HEK293 (cell line): Measurements from ENCODE around the gene REM2.

ENCODE experiments used
- CTCF ChIA-PET: fragments of 350-600 bp; formaldehyde crosslinking; extraction: SDS; loops from one replicate; lab custom pipeline; 2021; ENCODE audit warnings: antibody characterized with exemption; lab: Yijun Ruan, JAX
- POLR2A ChIA-PET: fragments of 300-600 bp; formaldehyde crosslinking; extraction: SDS; loops from one replicate; lab custom pipeline; 2020; ENCODE audit warnings: antibody characterized with exemption, inconsistent platforms; lab: Yijun Ruan, JAX
- H3K27ac ChIP-seq: fragments of 200-500 bp; sonication (Bioruptor generic); 2 replicates; pipeline ENCODE4 v1.5.1; 2014; ENCODE audit warnings: low read depth, low read length, control low read depth, inconsistent platforms; ENCODE audit errors: extremely low read depth
- H3K36me3 ChIP-seq, 2 experiments: fragments of 200-500 bp in 1 of 2; sonication (Bioruptor generic) in 1 of 2; 1 replicate in 1 of 2; 2 replicates in 1 of 2; pipeline ENCODE4 v1.5.1; 2014 to 2017; ENCODE audit warnings: inconsistent platforms in 2 of 2, low read length in 2 of 2; ENCODE audit not compliant: control insufficient read depth in 2 of 2, insufficient read depth in 1 of 2
- H3K4me1 ChIP-seq: fragments of 200-500 bp; sonication (Bioruptor generic); 2 replicates; pipeline ENCODE4 v1.5.1; 2014; ENCODE audit warnings: mild to moderate bottlenecking, low read length, inconsistent platforms; ENCODE audit not compliant: control insufficient read depth, insufficient read depth
- H3K4me3 ChIP-seq: 2 replicates; pipeline ENCODE4 v1.5.1; 2011; ENCODE audit warnings: low read depth, mild to moderate bottlenecking, control low read depth, low read length, moderate library complexity
- H3K9me3 ChIP-seq: fragments of 200-500 bp; sonication (Bioruptor generic); 2 replicates; pipeline ENCODE4 v1.5.1; 2014; ENCODE audit warnings: low read depth, low read length, inconsistent platforms; ENCODE audit not compliant: control insufficient read depth, insufficient read depth
- HOXD13 ChIP-seq: sonication (generic); formaldehyde crosslinking; IDR thresholded peaks from 2 replicates; pipeline ENCODE4 v1.8.0; 2022; ENCODE audit warnings: missing genetic modification reagents, borderline replicate concordance
- KLF10 ChIP-seq: fragments of 450-650 bp; IDR thresholded peaks from 2 replicates; pipeline ENCODE4 v1.5.1; 2018; ENCODE audit warnings: missing biosample characterization, mild to moderate bottlenecking, missing genetic modification characterization
- KLF7 ChIP-seq: fragments of 450-650 bp; formaldehyde crosslinking; IDR thresholded peaks from 2 replicates; pipeline ENCODE4 v1.5.1; 2016; ENCODE audit warnings: missing biosample characterization, missing genetic modification characterization, borderline replicate concordance
- MZF1 ChIP-seq: fragments of 450-650 bp; formaldehyde crosslinking; IDR thresholded peaks from 2 replicates; pipeline ENCODE4 v1.5.1; 2017; ENCODE audit warnings: missing biosample characterization, missing genetic modification characterization, borderline replicate concordance
- SP7 ChIP-seq: fragments of 450-650 bp; formaldehyde crosslinking; IDR thresholded peaks from 2 replicates; pipeline ENCODE4 v1.5.1; 2016; ENCODE audit warnings: missing biosample characterization, missing genetic modification characterization
- ZBTB17 ChIP-seq: fragments of 450-650 bp; formaldehyde crosslinking; IDR thresholded peaks from 2 replicates; pipeline ENCODE4 v1.5.1; 2016; ENCODE audit warnings: missing biosample characterization, missing genetic modification characterization
- ZBTB20 ChIP-seq: fragments of 450-650 bp; formaldehyde crosslinking; IDR thresholded peaks from 2 replicates; pipeline ENCODE4 v1.5.1; 2016; ENCODE audit warnings: missing biosample characterization, missing genetic modification characterization
- ZBTB48 ChIP-seq: fragments of 450-650 bp; formaldehyde crosslinking; IDR thresholded peaks from 2 replicates; pipeline ENCODE4 v1.5.1; 2016; ENCODE audit warnings: missing biosample characterization, missing genetic modification characterization
- ZEB2 ChIP-seq: fragments of 450-650 bp; formaldehyde crosslinking; IDR thresholded peaks from 2 replicates; pipeline ENCODE4 v1.5.1; 2016; ENCODE audit warnings: missing biosample characterization, missing genetic modification characterization
- ZFP37 ChIP-seq: fragments of 450-650 bp; formaldehyde crosslinking; IDR thresholded peaks from 2 replicates; pipeline ENCODE4 v1.5.1; 2016; ENCODE audit warnings: missing biosample characterization, missing genetic modification characterization
- ZFP41 ChIP-seq: fragments of 450-650 bp; formaldehyde crosslinking; IDR thresholded peaks from 2 replicates; pipeline ENCODE4 v1.5.1; 2016; ENCODE audit warnings: missing biosample characterization, missing genetic modification characterization, borderline replicate concordance
- ZNF112 ChIP-seq: fragments of 450-650 bp; formaldehyde crosslinking; IDR thresholded peaks from 2 replicates; pipeline ENCODE4 v1.5.0; 2017; ENCODE audit warnings: missing biosample characterization, missing genetic modification characterization
- ZNF121 ChIP-seq: fragments of 450-650 bp; formaldehyde crosslinking; IDR thresholded peaks from 2 replicates; pipeline ENCODE4 v1.5.1; 2016; ENCODE audit warnings: missing biosample characterization, missing genetic modification characterization
- ZNF157 ChIP-seq: fragments of 450-650 bp; formaldehyde crosslinking; IDR thresholded peaks from 2 replicates; pipeline ENCODE4 v1.5.1; 2016; ENCODE audit warnings: missing biosample characterization, missing genetic modification characterization
- ZNF280C ChIP-seq: fragments of 450-650 bp; formaldehyde crosslinking; IDR thresholded peaks from 2 replicates; pipeline ENCODE4 v1.5.1; 2016; ENCODE audit warnings: missing biosample characterization, missing genetic modification characterization
- ZNF324 ChIP-seq: fragments of 450-650 bp; formaldehyde crosslinking; IDR thresholded peaks from 2 replicates; pipeline ENCODE4 v1.5.1; 2016; ENCODE audit warnings: missing biosample characterization, missing genetic modification characterization
- ZNF426 ChIP-seq: fragments of 450-650 bp; formaldehyde crosslinking; IDR thresholded peaks from 2 replicates; pipeline ENCODE4 v1.5.1; 2017; ENCODE audit warnings: missing biosample characterization, missing genetic modification characterization, mild to moderate bottlenecking, inconsistent platforms, moderate library complexity
- ZNF521 ChIP-seq: fragments of 450-650 bp; formaldehyde crosslinking; IDR thresholded peaks from 2 replicates; pipeline ENCODE4 v1.5.1; 2017; ENCODE audit warnings: missing biosample characterization, mild to moderate bottlenecking, missing genetic modification characterization
- ZNF548 ChIP-seq: fragments of 450-650 bp; formaldehyde crosslinking; IDR thresholded peaks from 2 replicates; pipeline ENCODE4 v1.5.1; 2016; ENCODE audit warnings: missing biosample characterization, missing genetic modification characterization
- ZNF561 ChIP-seq: fragments of 450-650 bp; IDR thresholded peaks from 2 replicates; pipeline ENCODE4 v1.5.1; 2018; ENCODE audit warnings: missing biosample characterization, missing genetic modification characterization, borderline replicate concordance
- ZNF600 ChIP-seq: fragments of 450-650 bp; formaldehyde crosslinking; IDR thresholded peaks from 2 replicates; pipeline ENCODE4 v1.5.1; 2016; ENCODE audit warnings: missing biosample characterization, missing genetic modification characterization
- ZNF624 ChIP-seq: fragments of 450-650 bp; formaldehyde crosslinking; IDR thresholded peaks from 2 replicates; pipeline ENCODE4 v1.5.1; 2017; ENCODE audit warnings: missing biosample characterization, missing genetic modification characterization
- ZNF629 ChIP-seq: fragments of 450-650 bp; formaldehyde crosslinking; IDR thresholded peaks from 2 replicates; pipeline ENCODE4 v1.5.1; 2017; ENCODE audit warnings: missing biosample characterization, missing genetic modification characterization
- ZNF658 ChIP-seq: fragments of 450-650 bp; formaldehyde crosslinking; IDR thresholded peaks from 2 replicates; pipeline ENCODE4; 2016; ENCODE audit warnings: missing biosample characterization, missing genetic modification characterization
- ZNF692 ChIP-seq: fragments of 450-650 bp; formaldehyde crosslinking; IDR thresholded peaks from 2 replicates; pipeline ENCODE4 v1.5.1; 2016; ENCODE audit warnings: missing biosample characterization, missing genetic modification characterization
- ZNF791 ChIP-seq: fragments of 450-650 bp; formaldehyde crosslinking; IDR thresholded peaks from 2 replicates; pipeline ENCODE4 v1.5.1; 2016; ENCODE audit warnings: missing biosample characterization, missing genetic modification characterization
- ZNF837 ChIP-seq: fragments of 450-650 bp; formaldehyde crosslinking; IDR thresholded peaks from 2 replicates; pipeline ENCODE4 v1.5.1; 2016; ENCODE audit warnings: missing biosample characterization, missing genetic modification characterization
- ZSCAN23 ChIP-seq: fragments of 450-650 bp; formaldehyde crosslinking; IDR thresholded peaks from 2 replicates; pipeline ENCODE4 v1.5.1; 2016; ENCODE audit warnings: missing biosample characterization, missing genetic modification characterization
- ZXDB ChIP-seq: fragments of 450-650 bp; formaldehyde crosslinking; IDR thresholded peaks from 2 replicates; pipeline ENCODE4 v1.5.1; 2016; ENCODE audit warnings: missing biosample characterization, missing genetic modification characterization
- TF ChIP-seq, protein P1 (sequence below): fragments of 450-650 bp; formaldehyde crosslinking; IDR thresholded peaks from 2 replicates; pipeline ENCODE4 v1.5.1; 2016; ENCODE audit warnings: missing biosample characterization, missing genetic modification characterization
- TF ChIP-seq, protein P2 (sequence below): fragments of 450-650 bp; formaldehyde crosslinking; IDR thresholded peaks from 2 replicates; pipeline ENCODE4 v1.5.1; 2016; ENCODE audit warnings: missing biosample characterization, missing genetic modification characterization
- TF ChIP-seq, protein P3 (sequence below): fragments of 450-650 bp; formaldehyde crosslinking; IDR thresholded peaks from 2 replicates; pipeline ENCODE4 v1.5.1; 2016; ENCODE audit warnings: missing biosample characterization, missing genetic modification characterization

Gene REM2

GRCh38 chr14:22918804-22919600 lies 36.0 kb downstream of the REM2 start, which contains the start of gene RBM23 (continued):
- TF ChIP-seq ZXDB (tag by site-specific recombination) (peak; percentile 94), ZNF624 (tag by site-specific recombination) (no peak), ZNF112 (tag by site-specific recombination) (no peak), ZNF629 (tag by site-specific recombination) (peak; percentile 100), ZNF791 (tag by site-specific recombination) (no peak), ZNF837 (no peak), ZNF561 (tag by site-specific recombination) (peak; percentile 72; the same call in 1 of the 2 replicates), ZNF157 (tag by site-specific recombination) (no peak), KLF10 (tag by site-specific recombination) (peak; percentile 79), ZSCAN23 (tag by site-specific recombination) (no peak), ZNF324 (tag by site-specific recombination) (0 out of 2 replicates have a peak, but pooled peaks have one; percentile 63), KLF7 (tag by site-specific recombination) (no peak), ZBTB48 (tag by site-specific recombination) (no peak), ZFP37 (tag by site-specific recombination) (no peak), ZFP41 (tag by site-specific recombination) (no peak), SP7 (peak; percentile 53; the same call in 1 of the 2 replicates), ZNF521 (tag by site-specific recombination) (no peak), ZEB2 (no peak), ZBTB17 (tag by site-specific recombination) (no peak)
- TF ChIP-seq, protein P1, sequence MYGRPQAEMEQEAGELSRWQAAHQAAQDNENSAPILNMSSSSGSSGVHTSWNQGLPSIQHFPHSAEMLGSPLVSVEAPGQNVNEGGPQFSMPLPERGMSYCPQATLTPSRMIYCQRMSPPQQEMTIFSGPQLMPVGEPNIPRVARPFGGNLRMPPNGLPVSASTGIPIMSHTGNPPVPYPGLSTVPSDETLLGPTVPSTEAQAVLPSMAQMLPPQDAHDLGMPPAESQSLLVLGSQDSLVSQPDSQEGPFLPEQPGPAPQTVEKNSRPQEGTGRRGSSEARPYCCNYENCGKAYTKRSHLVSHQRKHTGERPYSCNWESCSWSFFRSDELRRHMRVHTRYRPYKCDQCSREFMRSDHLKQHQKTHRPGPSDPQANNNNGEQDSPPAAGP (tag by site-specific recombination), result peak; percentile 79
- TF ChIP-seq, protein P2, sequence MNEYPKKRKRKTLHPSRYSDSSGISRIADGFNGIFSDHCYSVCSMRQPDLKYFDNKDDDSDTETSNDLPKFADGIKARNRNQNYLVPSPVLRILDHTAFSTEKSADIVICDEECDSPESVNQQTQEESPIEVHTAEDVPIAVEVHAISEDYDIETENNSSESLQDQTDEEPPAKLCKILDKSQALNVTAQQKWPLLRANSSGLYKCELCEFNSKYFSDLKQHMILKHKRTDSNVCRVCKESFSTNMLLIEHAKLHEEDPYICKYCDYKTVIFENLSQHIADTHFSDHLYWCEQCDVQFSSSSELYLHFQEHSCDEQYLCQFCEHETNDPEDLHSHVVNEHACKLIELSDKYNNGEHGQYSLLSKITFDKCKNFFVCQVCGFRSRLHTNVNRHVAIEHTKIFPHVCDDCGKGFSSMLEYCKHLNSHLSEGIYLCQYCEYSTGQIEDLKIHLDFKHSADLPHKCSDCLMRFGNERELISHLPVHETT (tag by site-specific recombination), result peak; percentile 74

DNA sequence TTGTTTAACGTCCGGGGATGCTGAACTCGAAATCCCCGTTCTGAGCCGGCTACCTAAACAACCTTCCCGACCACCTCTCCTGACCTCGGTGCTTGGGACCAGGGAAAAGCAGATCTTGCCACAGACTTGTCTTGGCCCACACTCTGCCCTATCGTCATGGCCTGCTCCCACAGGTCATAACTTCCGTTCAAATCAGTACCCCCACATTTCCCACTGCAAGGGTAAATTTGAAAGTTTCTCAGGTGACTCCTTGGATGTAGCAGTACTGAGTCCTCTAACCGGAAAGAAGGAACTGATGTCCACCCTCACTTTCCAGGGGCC lies 36.5 kb downstream of the REM2 start:
- POLR2A ChIA-PET, result interaction anchor here (0.8 to 3.3 kb wide), 8 partner anchors 10 to 330 kb away, joined by 3 to 41 read pairs (median 4); partner anchors contain the start of genes AJUBA, LRP10 and PRMT5
- peak overlapping the region; percentile 12 for H3K4me3 ChIP-seq
- H3K36me3 ChIP-seq, result peaks cover 59 to 64% of the 10 kb centered on the region in 2 experiments
- H3K27ac ChIP-seq, result peak overlapping the region; percentile 53
- CTCF ChIA-PET, result interaction anchor here (0.6 to 4.3 kb wide), 4 partner anchors 11 to 1517 kb away, joined by 3 to 33 read pairs (median 3); partner anchors contain the start of gene PRMT5
- H3K4me1 ChIP-seq, result peaks cover 5% of the 10 kb centered on the region; the same call in 1 of the 2 replicates
- H3K9me3 ChIP-seq, result no peaks in the 10 kb centered on the region
- no peak for TF ChIP-seq ZSCAN23 (tag by site-specific recombination)
- no peak for TF ChIP-seq ZBTB20
- no peak for TF ChIP-seq HOXD13 (CRISPR knock-in tag)
- no peak for TF ChIP-seq ZNF280C (tag by site-specific recombination)
- TF ChIP-seq ZNF426, result no peak
- no peak for TF ChIP-seq ZNF548
- TF ChIP-seq ZNF600 (tag by site-specific recombination), result peak; percentile 41
- no peak for TF ChIP-seq ZNF692 (tag by site-specific recombination)
- TF ChIP-seq MZF1 (tag by site-specific recombination), result peak; percentile 76; the same call in 1 of the 2 replicates
- TF ChIP-seq ZNF521 (tag by site-specific recombination), result no peak
- TF ChIP-seq, protein P3, sequence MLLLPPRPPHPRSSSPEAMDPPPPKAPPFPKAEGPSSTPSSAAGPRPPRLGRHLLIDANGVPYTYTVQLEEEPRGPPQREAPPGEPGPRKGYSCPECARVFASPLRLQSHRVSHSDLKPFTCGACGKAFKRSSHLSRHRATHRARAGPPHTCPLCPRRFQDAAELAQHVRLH (tag by site-specific recombination), result no peak
- no peak for TF ChIP-seq ZNF121 (tag by site-specific recombination)
- no peak for TF ChIP-seq ZNF658
